Measurements from ENCODE around the gene MICAL3.
"Not testable (repeated sequence)": the region's sequence is repeated elsewhere in the genome, so short reads cannot be mapped to it uniquely, and the experiment has no call there.

The MICAL3 gene

GRCh38 chr22:18059094-18059417 is 34.7 kb upstream of the MICAL3 start:
- no peak for DNase-seq (ENCODE audit: low read depth, low spot score)

- DNase-seq (ENCODE audit: low read depth, low spot score), result no peak
Observed at GRCh38 chr22:18058371-18059093, 34.2 kb upstream of the MICAL3 start.

- no peak for DNase-seq (ENCODE audit: low read depth, low spot score)
Observed at GRCh38 chr22:18057568-18058209, 33.3 kb upstream of the MICAL3 start.

GRCh38 chr22:18056807-18057474 is 32.6 kb upstream of the MICAL3 start:
- DNase-seq (ENCODE audit: low read depth, low spot score), result no peak

- DNase-seq (ENCODE audit: low read depth, low spot score), result no peak
Observed at GRCh38 chr22:18056161-18056666, 31.9 kb upstream of the MICAL3 start.

- no peak for DNase-seq (ENCODE audit: low read depth, low spot score)
Observed at GRCh38 chr22:18055619-18056160, 31.3 kb upstream of the MICAL3 start.

- not testable (repeated sequence) for DNase-seq (ENCODE audit: low read depth, low spot score)
Observed at GRCh38 chr22:18053216-18053946, 29.0 kb upstream of the MICAL3 start.

GRCh38 chr22:18051113-18051512 is 26.8 kb upstream of the MICAL3 start:
- not testable (repeated sequence) for DNase-seq (ENCODE audit: low read depth, low spot score)

GRCh38 chr22:18050065-18050464 is 25.7 kb upstream of the MICAL3 start:
- DNase-seq (ENCODE audit: low read depth, low spot score), result no peak

GRCh38 chr22:18048441-18048898 is 24.1 kb upstream of the MICAL3 start:
- DNase-seq (ENCODE audit: low read depth, low spot score), result no peak

GRCh38 chr22:18048041-18048440 is 23.7 kb upstream of the MICAL3 start:
- no peak for DNase-seq (ENCODE audit: low read depth, low spot score)

- DNase-seq (ENCODE audit: low read depth, low spot score), result no peak
Observed at GRCh38 chr22:18045794-18046193, 21.4 kb upstream of the MICAL3 start.

GRCh38 chr22:18044548-18045271 is 20.3 kb upstream of the MICAL3 start:
- no peak for DNase-seq (ENCODE audit: low read depth, low spot score)

- no peak for DNase-seq (ENCODE audit: low read depth, low spot score)
Observed at GRCh38 chr22:18042685-18043084, 18.3 kb upstream of the MICAL3 start.

GRCh38 chr22:18040898-18041297 is 16.5 kb upstream of the MICAL3 start:
- not testable (repeated sequence) for DNase-seq (ENCODE audit: low read depth, low spot score)

- DNase-seq (ENCODE audit: low read depth, low spot score), result no peak
Observed at GRCh38 chr22:18035751-18036150, 11.4 kb upstream of the MICAL3 start.

GRCh38 chr22:18034076-18034475 is 9.7 kb upstream of the MICAL3 start:
- no peak for DNase-seq (ENCODE audit: low read depth, low spot score)

- DNase-seq (ENCODE audit: low read depth, low spot score), result no peak
Observed at GRCh38 chr22:18033204-18033998, 9.0 kb upstream of the MICAL3 start.

GRCh38 chr22:18032455-18033101 is 8.2 kb upstream of the MICAL3 start:
- no peak for DNase-seq (ENCODE audit: low read depth, low spot score)
